ENCODE measurements around the gene TMPRSS7.

DNA sequence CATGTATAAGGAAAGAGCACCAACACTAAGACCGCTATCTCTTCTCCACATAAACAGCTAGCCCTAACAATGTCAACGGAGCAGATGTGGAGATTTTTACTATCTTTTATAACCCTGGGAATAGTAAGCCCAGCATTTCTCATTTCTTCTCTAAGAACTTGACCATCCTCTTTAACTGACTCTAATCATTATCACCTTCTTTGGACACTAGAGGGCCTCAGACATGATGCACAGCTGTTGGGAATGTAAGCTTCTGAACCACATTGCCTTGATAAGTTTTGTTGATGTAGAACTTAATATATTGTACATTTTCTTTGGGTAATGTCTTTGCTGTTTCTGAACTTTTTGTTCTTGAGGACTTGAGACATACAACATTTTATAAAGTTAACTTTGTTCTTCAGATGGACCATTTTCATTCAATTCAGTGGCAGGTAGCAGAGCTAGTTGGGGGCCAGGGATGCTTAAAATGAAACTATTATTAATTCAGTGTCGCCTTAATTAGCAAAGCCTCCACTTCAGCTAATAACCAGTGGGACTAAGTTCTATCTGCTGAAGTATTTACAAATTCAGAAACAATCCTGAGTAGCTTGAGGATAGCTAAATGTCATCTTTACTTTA, 45.4 kb upstream of the TMPRSS7 start:
- TF ChIP-seq POLR2A (IDR thresholded peaks at IDR 0.05; ENCODE audit: low read depth) (no peak), EP300 (IDR thresholded peaks at IDR 0.05) (no peak), POLR2AphosphoS5 (IDR thresholded peaks at IDR 0.05) (no peak)
- TF ChIP-seq, protein P1, sequence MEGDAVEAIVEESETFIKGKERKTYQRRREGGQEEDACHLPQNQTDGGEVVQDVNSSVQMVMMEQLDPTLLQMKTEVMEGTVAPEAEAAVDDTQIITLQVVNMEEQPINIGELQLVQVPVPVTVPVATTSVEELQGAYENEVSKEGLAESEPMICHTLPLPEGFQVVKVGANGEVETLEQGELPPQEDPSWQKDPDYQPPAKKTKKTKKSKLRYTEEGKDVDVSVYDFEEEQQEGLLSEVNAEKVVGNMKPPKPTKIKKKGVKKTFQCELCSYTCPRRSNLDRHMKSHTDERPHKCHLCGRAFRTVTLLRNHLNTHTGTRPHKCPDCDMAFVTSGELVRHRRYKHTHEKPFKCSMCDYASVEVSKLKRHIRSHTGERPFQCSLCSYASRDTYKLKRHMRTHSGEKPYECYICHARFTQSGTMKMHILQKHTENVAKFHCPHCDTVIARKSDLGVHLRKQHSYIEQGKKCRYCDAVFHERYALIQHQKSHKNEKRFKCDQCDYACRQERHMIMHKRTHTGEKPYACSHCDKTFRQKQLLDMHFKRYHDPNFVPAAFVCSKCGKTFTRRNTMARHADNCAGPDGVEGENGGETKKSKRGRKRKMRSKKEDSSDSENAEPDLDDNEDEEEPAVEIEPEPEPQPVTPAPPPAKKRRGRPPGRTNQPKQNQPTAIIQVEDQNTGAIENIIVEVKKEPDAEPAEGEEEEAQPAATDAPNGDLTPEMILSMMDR (IDR thresholded peaks at IDR 0.05): peak; percentile 47 to 69 (median 55)

Data from esophagus muscularis mucosa (tissue), 4 donors.